Measurements from ENCODE around the gene DGKB.

DNA sequence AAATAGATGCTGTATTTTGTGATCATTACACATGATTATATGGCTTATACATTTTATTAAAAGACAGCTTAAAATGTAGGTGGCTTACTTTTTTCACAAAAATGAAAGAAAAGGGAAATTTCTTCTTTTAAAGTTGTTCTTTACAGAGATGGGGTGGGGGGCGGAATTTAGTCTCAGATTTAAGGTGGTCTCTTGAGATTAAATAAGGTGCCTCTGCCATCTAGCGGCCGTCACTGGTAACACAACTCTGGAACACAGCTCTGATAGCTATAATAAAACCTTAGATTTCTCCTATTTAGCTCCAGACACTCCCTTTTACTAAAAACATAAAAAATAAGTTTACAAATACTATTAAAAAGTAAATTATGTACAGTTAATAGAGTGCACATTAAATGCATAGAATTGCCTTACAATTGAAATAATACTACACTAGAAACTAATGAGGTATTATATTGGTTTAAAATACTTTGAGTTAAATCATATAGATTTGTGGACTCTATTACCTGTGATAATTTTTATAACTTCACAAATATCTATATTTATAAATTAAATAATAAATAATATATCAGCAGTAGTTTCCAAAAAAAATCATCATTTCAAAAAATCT lies 210.9 kb downstream of the DGKB start:
- TF ChIP-seq, protein P1, sequence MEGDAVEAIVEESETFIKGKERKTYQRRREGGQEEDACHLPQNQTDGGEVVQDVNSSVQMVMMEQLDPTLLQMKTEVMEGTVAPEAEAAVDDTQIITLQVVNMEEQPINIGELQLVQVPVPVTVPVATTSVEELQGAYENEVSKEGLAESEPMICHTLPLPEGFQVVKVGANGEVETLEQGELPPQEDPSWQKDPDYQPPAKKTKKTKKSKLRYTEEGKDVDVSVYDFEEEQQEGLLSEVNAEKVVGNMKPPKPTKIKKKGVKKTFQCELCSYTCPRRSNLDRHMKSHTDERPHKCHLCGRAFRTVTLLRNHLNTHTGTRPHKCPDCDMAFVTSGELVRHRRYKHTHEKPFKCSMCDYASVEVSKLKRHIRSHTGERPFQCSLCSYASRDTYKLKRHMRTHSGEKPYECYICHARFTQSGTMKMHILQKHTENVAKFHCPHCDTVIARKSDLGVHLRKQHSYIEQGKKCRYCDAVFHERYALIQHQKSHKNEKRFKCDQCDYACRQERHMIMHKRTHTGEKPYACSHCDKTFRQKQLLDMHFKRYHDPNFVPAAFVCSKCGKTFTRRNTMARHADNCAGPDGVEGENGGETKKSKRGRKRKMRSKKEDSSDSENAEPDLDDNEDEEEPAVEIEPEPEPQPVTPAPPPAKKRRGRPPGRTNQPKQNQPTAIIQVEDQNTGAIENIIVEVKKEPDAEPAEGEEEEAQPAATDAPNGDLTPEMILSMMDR (conservative IDR thresholded peaks at IDR 0.05 in 1 of 2, IDR thresholded peaks at IDR 0.05 in 1 of 2; ENCODE audit: extremely low read depth in 1 of 2, insufficient read depth in 1 of 2, low read depth in 1 of 2, low read length in 2 of 2), result peak; percentile 75 to 79
- TF ChIP-seq EZH2 (IDR thresholded peaks at IDR 0.05; ENCODE audit: borderline replicate concordance, low read length), result no peak

Measured in mammary epithelial cell (primary cell).